Activated naive CD4-positive, alpha-beta T cell treated with anti-CD3 and anti-CD28 coated beads, Interleukin-2, amount 10 ng/mL, durations not matched to agents 7 days and 5 days (primary cell): ENCODE results near the gene ATG4D.

Experiments
- CTCF ChIA-PET: fragments of 350-600 bp; sonication (Branson Sonifier 250); formaldehyde crosslinking; loops from one replicate; lab custom pipeline; 2021; ENCODE audit warnings: antibody characterized with exemption; lab: Charles Lee
- DNase-seq: peaks from one replicate; pipeline ENCODE4 v3.0.0-alpha.2; 2020
- H3K27ac Mint-ChIP-seq: one replicate; pipeline ENCODE4 v1.8.0; 2021; ENCODE audit warnings: mild to moderate bottlenecking, moderate library complexity, mixed read lengths
- H3K27me3 Mint-ChIP-seq: one replicate; pipeline ENCODE4 v1.8.0; 2021; ENCODE audit warnings: mild to moderate bottlenecking, mixed read lengths
- H3K36me3 Mint-ChIP-seq: one replicate; pipeline ENCODE4 v1.8.0; 2021; ENCODE audit warnings: mixed read lengths
- H3K4me1 Mint-ChIP-seq: one replicate; pipeline ENCODE4 v1.8.0; 2021; ENCODE audit warnings: mixed read lengths
- H3K4me3 Mint-ChIP-seq: one replicate; pipeline ENCODE4 v1.8.0; 2021; ENCODE audit warnings: mild to moderate bottlenecking, moderate library complexity, mixed read lengths
- H3K9me3 Mint-ChIP-seq: one replicate; pipeline ENCODE4 v1.8.0; 2021; ENCODE audit warnings: mixed read lengths

The ATG4D gene

GRCh38 chr19:10587022-10587838 lies 43.5 kb downstream of the ATG4D start, which contains the start of gene AP1M2:
Gene AP1M2 (minus strand): TSS chr19:10587312. CDS start chr19:10587231, 81 bp downstream.
- Mint-ChIP-seq H3K27me3 (peaks cover 68% of the 10 kb centered on the region), H3K27ac (no peak within 1 kb of the TSS), H3K4me3 (no peak within 1 kb of the TSS), H3K9me3 (no peaks in the 10 kb centered on the region), H3K4me1 (peaks cover 17% of the 10 kb centered on the region), H3K36me3 (no peaks in the 10 kb centered on the region)
- no peak for DNase-seq
- CTCF ChIA-PET = no interaction called here

- Mint-ChIP-seq H3K4me1 (peaks cover 17% of the 10 kb centered on the region), H3K27me3 (peaks cover 68% of the 10 kb centered on the region), H3K36me3 (no peaks in the 10 kb centered on the region), H3K9me3 (no peaks in the 10 kb centered on the region), H3K4me3 (no peak overlapping the region), H3K27ac (no peak overlapping the region)
- no peak for DNase-seq
- CTCF ChIA-PET = no interaction called here
These were observed 44.1 kb downstream of the ATG4D start for GRCh38 chr19:10587839-10588150.

DNA sequence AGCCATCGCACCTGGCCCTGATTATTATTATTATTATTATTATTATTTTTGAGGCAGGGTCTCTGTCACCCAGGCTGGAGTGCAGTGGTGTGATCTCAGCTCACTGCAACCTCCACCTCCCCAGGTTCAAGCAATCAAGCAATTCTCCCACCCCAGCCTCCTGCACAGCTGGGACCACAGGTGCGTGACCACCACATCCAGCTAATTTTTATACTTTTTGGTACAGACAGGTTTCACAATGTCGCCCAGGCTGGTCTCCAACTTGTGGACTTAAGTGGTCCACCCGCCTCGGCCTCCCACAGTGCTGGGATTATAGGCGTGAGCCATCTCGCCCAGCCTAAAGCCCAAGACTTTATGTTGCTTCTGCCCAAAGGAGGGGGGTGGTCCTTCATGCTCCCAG lies 49.4 kb downstream of the ATG4D start:
- Mint-ChIP-seq H3K27ac (no peak overlapping the region), H3K27me3 (peaks cover 45% of the 10 kb centered on the region), H3K36me3 (no peaks in the 10 kb centered on the region), H3K4me3 (no peak overlapping the region), H3K9me3 (no peaks in the 10 kb centered on the region), H3K4me1 (peaks cover 25% of the 10 kb centered on the region)
- CTCF ChIA-PET = interaction anchor here (1.3 to 1.8 kb wide), 2 partner anchors 11 to 51 kb away, joined by 7 to 11 read pairs; no protein-coding TSS in a partner anchor
- no peak for DNase-seq

DNA sequence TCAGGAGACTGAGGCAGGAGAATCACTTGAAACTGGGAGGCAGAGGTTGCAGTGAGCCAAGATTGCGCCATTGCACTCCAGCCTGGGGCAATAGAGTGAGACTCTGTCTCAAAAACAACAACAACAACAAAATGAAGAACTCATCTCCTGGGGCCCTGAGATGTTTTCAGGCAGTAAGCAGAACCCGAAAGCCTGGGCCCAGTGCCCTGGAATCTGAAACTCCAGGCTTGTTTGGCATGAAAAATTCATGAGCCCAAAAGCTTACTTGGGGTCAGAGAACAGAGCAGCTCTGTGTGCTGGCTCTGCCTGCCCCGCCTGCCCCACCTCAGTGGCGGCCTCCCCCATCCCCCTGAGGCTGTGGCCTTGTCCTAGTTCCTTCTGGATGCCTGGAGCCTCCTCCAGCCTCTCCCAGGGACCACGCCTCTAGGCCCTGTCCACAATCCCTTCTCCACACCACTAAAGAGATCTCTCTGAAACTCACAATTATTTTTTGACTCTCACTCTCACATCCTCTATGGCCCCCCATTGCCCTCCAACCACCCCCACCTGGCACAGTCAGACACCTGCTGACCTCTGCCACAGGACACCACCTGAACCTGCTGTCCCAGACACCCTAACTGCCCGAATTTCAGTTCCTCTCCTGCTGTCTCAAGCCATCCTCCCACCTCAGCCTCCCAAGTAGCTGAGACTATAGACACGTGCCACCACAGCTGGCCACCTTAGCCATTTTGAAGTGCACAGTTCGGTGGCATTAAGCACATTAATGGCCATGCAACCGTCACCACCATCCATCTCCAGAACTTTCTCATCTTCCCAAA lies 50.3 kb downstream of the ATG4D start:
- Mint-ChIP-seq H3K36me3 (no peaks in the 10 kb centered on the region), H3K27ac (peak overlapping the region; percentile 6)
- CTCF ChIA-PET = interaction anchor here (1.3 to 3.3 kb wide), 4 partner anchors 13 to 52 kb away, joined by 5 to 17 read pairs (median 6); no protein-coding TSS in a partner anchor

DNA sequence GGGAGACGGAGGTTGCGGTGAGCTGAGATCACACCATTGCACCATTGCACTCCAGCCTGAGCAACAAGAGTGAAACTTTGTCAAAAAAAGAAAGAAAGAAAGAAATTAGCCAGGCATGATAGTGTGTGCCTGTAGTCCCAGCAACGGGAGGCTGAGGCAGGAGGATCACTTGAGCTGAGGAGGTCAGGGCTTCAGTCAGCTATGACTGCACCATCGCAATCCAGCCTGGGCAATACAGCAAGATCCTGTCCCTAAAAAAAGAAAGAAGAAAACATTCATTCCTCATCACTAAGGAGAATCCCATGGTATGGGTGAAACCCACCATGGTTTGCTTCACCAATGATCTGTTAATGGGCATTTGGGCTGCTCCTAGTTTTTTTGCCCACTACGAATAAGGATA lies 56.4 kb downstream of the ATG4D start:
- DNase-seq = no peak
- no peak overlapping the region for H3K4me3 Mint-ChIP-seq
- H3K4me1 Mint-ChIP-seq = peaks cover 52% of the 10 kb centered on the region
- CTCF ChIA-PET = no interaction called here
- H3K27me3 Mint-ChIP-seq = peaks cover 39% of the 10 kb centered on the region
- H3K36me3 Mint-ChIP-seq = peaks cover 10% of the 10 kb centered on the region
- H3K9me3 Mint-ChIP-seq = no peaks in the 10 kb centered on the region
- H3K27ac Mint-ChIP-seq = no peak overlapping the region

More for the DNA sequence above, 50.3 kb downstream of the ATG4D start:
- Mint-ChIP-seq H3K9me3 (no peaks in the 10 kb centered on the region), H3K27me3 (peaks cover 45% of the 10 kb centered on the region), H3K4me3 (no peak overlapping the region), H3K4me1 (peaks cover 25% of the 10 kb centered on the region)
- no peak for DNase-seq

GRCh38 chr19:10601999-10602329 lies 58.3 kb downstream of the ATG4D start:
- peaks cover 33% of the 10 kb centered on the region for H3K27me3 Mint-ChIP-seq
- H3K9me3 Mint-ChIP-seq = no peaks in the 10 kb centered on the region
- CTCF ChIA-PET = interaction anchor here (1.0 to 4.4 kb wide), 2 partner anchors 21 to 43 kb away, joined by 5 to 29 read pairs; no protein-coding TSS in a partner anchor
- peak overlapping the region; percentile 71 for H3K4me3 Mint-ChIP-seq
- H3K4me1 Mint-ChIP-seq = peaks cover 34% of the 10 kb centered on the region
- peak overlapping the region; percentile 84 for H3K27ac Mint-ChIP-seq
- no peak for DNase-seq
- H3K36me3 Mint-ChIP-seq = peaks cover 10% of the 10 kb centered on the region

GRCh38 chr19:10602330-10603083 lies 58.8 kb downstream of the ATG4D start:
- DNase-seq = peak; percentile 91
- Mint-ChIP-seq H3K4me1 (peaks cover 35% of the 10 kb centered on the region), H3K27me3 (peaks cover 28% of the 10 kb centered on the region), H3K36me3 (peaks cover 12% of the 10 kb centered on the region), H3K4me3 (peak overlapping the region; percentile 99), H3K9me3 (no peaks in the 10 kb centered on the region), H3K27ac (peak overlapping the region; percentile 100)
- CTCF ChIA-PET = interaction anchor here (0.8 to 4.4 kb wide), 4 partner anchors 21 to 42 kb away, joined by 3 to 29 read pairs (median 4); no protein-coding TSS in a partner anchor
